GM21576 (cell line): ENCODE data around the gene HSPA6.
"Not testable (repeated sequence)": the region's sequence is repeated elsewhere in the genome, so short reads cannot be mapped to it uniquely, and the experiment has no call there.

Source experiments
- ATAC-seq: cut with Tn5 transposase; IDR thresholded peaks from one replicate; pipeline ENCODE4 v1.9.1; 2021; ENCODE audit warnings: mild to moderate bottlenecking, moderate library complexity; ENCODE audit not compliant: unreplicated experiment

HSPA6 gene

GRCh38 chr1:161531986-161532643 is 7.8 kb downstream of the HSPA6 start:
- no peak for ATAC-seq

- not testable (repeated sequence) for ATAC-seq
Measured at GRCh38 chr1:161532644-161533567, 8.6 kb downstream of the HSPA6 start.

GRCh38 chr1:161537068-161537669 is 12.8 kb downstream of the HSPA6 start:
- not testable (repeated sequence) for ATAC-seq

GRCh38 chr1:161538925-161539479 is 14.7 kb downstream of the HSPA6 start:
- ATAC-seq, result not testable (repeated sequence)

- peak; percentile 53 for ATAC-seq
Measured at GRCh38 chr1:161539731-161540569, 15.6 kb downstream of the HSPA6 start.

GRCh38 chr1:161540570-161540960 is 16.2 kb downstream of the HSPA6 start:
- peak; percentile 24 for ATAC-seq

- ATAC-seq, result peak; percentile 60
Measured at GRCh38 chr1:161542091-161542559, 17.8 kb downstream of the HSPA6 start.

- ATAC-seq, result not testable (repeated sequence)
Measured at GRCh38 chr1:161543125-161543524, 18.8 kb downstream of the HSPA6 start.

GRCh38 chr1:161545005-161545731 is 20.8 kb downstream of the HSPA6 start:
- not testable (repeated sequence) for ATAC-seq

GRCh38 chr1:161547995-161548741 is 23.8 kb downstream of the HSPA6 start:
- not testable (repeated sequence) for ATAC-seq

GRCh38 chr1:161548749-161549406 is 24.5 kb downstream of the HSPA6 start:
- not testable (repeated sequence) for ATAC-seq

- no peak for ATAC-seq
Measured at GRCh38 chr1:161549652-161550051, 25.3 kb downstream of the HSPA6 start, which contains the start of gene FCGR3A. Gene FCGR3A (minus strand): TSS chr1:161549818. CDS start chr1:161549736, 82 bp downstream.

- not testable (repeated sequence) for ATAC-seq
Measured at GRCh38 chr1:161550942-161551341, 26.6 kb downstream of the HSPA6 start.

GRCh38 chr1:161553631-161554030 is 29.3 kb downstream of the HSPA6 start:
- not testable (repeated sequence) for ATAC-seq

GRCh38 chr1:161554340-161554739 is 30.0 kb downstream of the HSPA6 start:
- not testable (repeated sequence) for ATAC-seq

GRCh38 chr1:161554815-161555417 is 30.6 kb downstream of the HSPA6 start:
- not testable (repeated sequence) for ATAC-seq

GRCh38 chr1:161556143-161556542 is 31.8 kb downstream of the HSPA6 start:
- ATAC-seq, result not testable (repeated sequence)

- ATAC-seq, result not testable (repeated sequence)
Measured at GRCh38 chr1:161556990-161557389, 32.6 kb downstream of the HSPA6 start.
